Measurements from ENCODE around the gene DNAJC19. TPM values are rescaled to one million over a fixed set of nuclear protein-coding genes. Genes with fewer than 3 reads are reported as not detected.
"Not testable (repeated sequence)": the region's sequence is repeated elsewhere in the genome, so short reads cannot be mapped to it uniquely, and the experiment has no call there.

The DNAJC19 gene
- total and polyA plus RNA-seq, 8 donors = 6.1 to 51.3 (median 42.3) TPM

DNA sequence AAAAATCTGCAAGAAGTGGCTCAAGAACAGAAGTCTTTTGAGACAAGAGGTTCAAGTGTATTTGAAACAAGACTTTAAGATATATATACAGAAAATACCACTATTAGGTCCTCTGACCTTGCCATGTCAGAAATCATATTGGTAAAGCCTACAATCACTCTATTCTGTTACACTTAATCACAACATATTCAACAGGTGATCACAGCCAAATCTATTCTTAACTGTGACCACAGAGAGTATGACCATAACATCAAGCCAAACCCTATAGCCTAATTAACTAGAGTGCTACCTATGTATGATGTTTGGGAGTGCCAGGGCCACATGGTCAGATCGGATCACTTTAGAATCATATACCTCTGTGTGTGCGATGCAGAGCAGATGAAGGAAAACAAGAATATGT, 2.2 kb downstream of the DNAJC19 start:
- 91 to 99% (median 94%) methylated on average over 2 of the region's 2 CpGs for WGBS, 5 donors

GRCh38 chr3:180986366-180986765, 3.2 kb downstream of the DNAJC19 start:
- H3K27ac ChIP-seq; H3K4me3 ChIP-seq; H3K27me3 ChIP-seq; H3K9me3 ChIP-seq; DNase-seq; intact Hi-C loops (cut with DNase I; ENCODE audit: low total_unique reads): not testable (repeated sequence)
- Histone ChIP-seq H3K4me1 (peaks cover 15 to 70% (median 36%) of the 10 kb centered on the region in 4 donors), H3K36me3 (peaks cover 0 to 58% (median 53%) of the 10 kb centered on the region in 4 donors)
- 85 to 92% (median 88%) methylated on average over 10 of the region's 10 CpGs for WGBS, 5 donors

More for the DNA sequence above, 2.2 kb downstream of the DNAJC19 start:
- Histone ChIP-seq H3K27me3 (no peaks in the 10 kb centered on the region), H3K36me3 (peaks cover 0 to 53% (median 48%) of the 10 kb centered on the region in 4 donors), H3K9me3 (no peaks in the 10 kb centered on the region), H3K4me3 (no peak overlapping the region), H3K4me1 (peaks cover 15 to 60% (median 31%) of the 10 kb centered on the region in 4 donors), H3K27ac (no peak overlapping the region)
- intact Hi-C loops (cut with DNase I; ENCODE audit: low total_unique reads) = no loop called here
- no peak for DNase-seq
- TF ChIP-seq POLR2AphosphoS5 (IDR thresholded peaks at IDR 0.05) (no peak), EP300 (IDR thresholded peaks at IDR 0.05) (no peak), CTCF (IDR thresholded peaks at IDR 0.05) (no peak)

- DNase-seq = no peak
- H3K4me1 ChIP-seq = peaks cover 6 to 61% (median 23%) of the 10 kb centered on the region in 4 donors
- H3K27ac ChIP-seq = peak overlapping the region in 1 of 5 donors; percentile 36
- no peak overlapping the region for H3K4me3 ChIP-seq
- intact Hi-C loops (cut with DNase I; ENCODE audit: low total_unique reads) = no loop called here
- peaks cover 9 to 78% (median 70%) of the 10 kb centered on the region in 4 donors for H3K36me3 ChIP-seq
- no peak for TF ChIP-seq POLR2A (IDR thresholded peaks at IDR 0.05)
- no peak for TF ChIP-seq POLR2AphosphoS5 (IDR thresholded peaks at IDR 0.05)
- TF ChIP-seq CTCF (IDR thresholded peaks at IDR 0.05) = no peak
- no peak for TF ChIP-seq EP300 (IDR thresholded peaks at IDR 0.05)
- 42 to 62% (median 49%) methylated on average over 2 of the region's 2 CpGs for WGBS, 5 donors
- no peaks in the 10 kb centered on the region for H3K27me3 ChIP-seq
- no peaks in the 10 kb centered on the region for H3K9me3 ChIP-seq
Measured at GRCh38 chr3:180983136-180983535, 6.4 kb downstream of the DNAJC19 start.

DNA sequence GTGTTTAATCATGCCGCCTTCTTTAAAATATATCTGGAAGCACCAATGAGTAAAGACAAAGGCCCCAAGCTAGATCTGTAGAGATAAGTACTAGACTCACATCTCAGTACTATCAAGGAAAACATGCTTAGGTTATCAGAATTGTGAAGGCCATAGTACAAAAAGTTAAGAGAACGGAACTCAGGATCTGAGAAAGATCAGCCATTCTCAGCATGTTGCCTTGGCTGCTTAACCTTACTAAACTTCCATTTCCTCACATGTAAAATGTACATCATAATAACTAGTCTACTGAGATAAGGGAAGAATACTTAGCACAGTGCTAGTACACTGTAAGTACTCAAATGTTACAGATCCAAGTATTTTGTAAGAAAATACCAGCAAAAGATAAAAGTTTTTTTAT, 7.6 kb downstream of the DNAJC19 start:
- Histone ChIP-seq H3K27ac (no peak overlapping the region), H3K36me3 (peaks cover 9 to 80% (median 67%) of the 10 kb centered on the region in 4 donors), H3K27me3 (no peaks in the 10 kb centered on the region), H3K9me3 (no peaks in the 10 kb centered on the region), H3K4me3 (no peak overlapping the region), H3K4me1 (peaks cover 0 to 49% (median 13%) of the 10 kb centered on the region in 4 donors)
- TF ChIP-seq EP300 (IDR thresholded peaks at IDR 0.05) (no peak), CTCF (IDR thresholded peaks at IDR 0.05) (no peak), POLR2A (IDR thresholded peaks at IDR 0.05) (no peak), POLR2AphosphoS5 (IDR thresholded peaks at IDR 0.05) (no peak)
- WGBS, 5 donors = 43 to 78% (median 71%) methylated on average over 2 of the region's 2 CpGs
- intact Hi-C loops (cut with DNase I; ENCODE audit: low total_unique reads) = no loop called here
- DNase-seq = no peak

DNA sequence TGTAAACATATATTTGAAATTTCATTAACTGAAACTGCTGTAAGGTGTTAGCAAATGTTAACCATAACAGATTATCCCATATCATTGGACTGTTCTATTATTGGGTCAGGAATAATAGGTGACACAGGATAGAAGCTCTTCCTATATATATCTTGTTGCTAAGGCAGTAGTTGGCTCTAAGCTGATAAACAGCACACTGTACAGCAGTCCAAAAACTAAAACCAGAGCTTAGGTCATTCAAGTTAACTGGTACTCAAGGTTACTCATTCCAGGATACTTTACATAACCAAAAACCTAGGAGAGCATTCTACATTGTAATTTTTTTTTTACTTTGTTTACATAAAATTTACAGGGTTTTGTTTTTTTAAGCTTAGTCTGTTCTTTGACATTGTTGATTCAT, 8.9 kb downstream of the DNAJC19 start:
- Histone ChIP-seq H3K27me3 (no peaks in the 10 kb centered on the region), H3K4me1 (peaks cover 0 to 37% (median 13%) of the 10 kb centered on the region in 4 donors), H3K36me3 (peaks cover 9 to 78% (median 64%) of the 10 kb centered on the region in 4 donors), H3K9me3 (no peaks in the 10 kb centered on the region), H3K27ac (no peak overlapping the region), H3K4me3 (no peak overlapping the region)
- peak in 1 of 2 donors; percentile 4 for DNase-seq
- TF ChIP-seq POLR2AphosphoS5 (IDR thresholded peaks at IDR 0.05) (no peak), POLR2A (IDR thresholded peaks at IDR 0.05) (no peak), EP300 (IDR thresholded peaks at IDR 0.05) (no peak), CTCF (IDR thresholded peaks at IDR 0.05) (no peak)
- intact Hi-C loops (cut with DNase I; ENCODE audit: low total_unique reads) = no loop called here

Measured in stomach (tissue), 9 donors.